GM21723 (cell line): ENCODE data around the gene FEV.
"Not testable (repeated sequence)": the region's sequence is repeated elsewhere in the genome, so short reads cannot be mapped to it uniquely, and the experiment has no call there.

Experiments
- ATAC-seq: cut with Tn5 transposase; IDR thresholded peaks from one replicate; pipeline ENCODE4 v1.9.1; 2021; ENCODE audit warnings: mild to moderate bottlenecking, moderate library complexity; ENCODE audit not compliant: unreplicated experiment

FEV gene

GRCh38 chr2:218946621-218947020 lies 38.4 kb downstream of the FEV start:
- no peak for ATAC-seq

- ATAC-seq = no peak
These were observed 40.1 kb downstream of the FEV start for GRCh38 chr2:218944759-218945404.

DNA sequence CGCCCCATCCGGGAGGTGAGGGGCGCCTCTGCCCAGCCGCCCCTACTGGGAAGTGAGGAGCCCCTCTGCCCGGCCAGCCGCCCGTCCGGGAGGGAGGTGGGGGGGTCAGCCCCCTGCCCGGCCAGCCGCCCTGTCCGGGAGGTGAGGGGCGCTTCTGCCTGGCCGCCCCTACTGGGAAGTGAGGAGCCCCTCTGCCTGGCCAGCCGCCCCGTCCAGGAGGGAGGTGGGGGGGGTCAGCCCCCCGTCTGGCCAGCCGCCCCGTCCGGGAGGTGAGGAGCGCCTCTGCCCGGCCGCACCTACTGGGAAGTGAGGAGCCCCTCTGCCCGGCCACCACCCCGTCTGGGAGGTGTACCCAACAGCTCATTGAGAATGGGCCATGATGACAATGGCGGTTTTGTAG lies 53.2 kb downstream of the FEV start:
- ATAC-seq = not testable (repeated sequence)
